Natural killer cell treated with Interleukin-12 subunit alpha and Interleukin-12 subunit beta and Interleukin-15 and Interleukin-18, amount 100 ng/mL, for 72 hours (primary cell): ENCODE data around the gene B3GLCT. TPM values are rescaled to one million over a fixed set of nuclear protein-coding genes. Genes with fewer than 3 reads are reported as not detected.

Experiments used
- ATAC-seq, 2 donors: fragments of 150-1000 bp; cut with Tn5 transposase in 1 of 2; sonication (Bioruptor Pico), chemical (Tn5 transposase) in 1 of 2; 2 replicates each; pipeline ENCODE4 v1.10.0; 2021
- DNase-seq: peaks from one replicate; pipeline ENCODE4 v3.0.0; 2022; ENCODE audit warnings: low spot score
- H3K27ac Mint-ChIP-seq, 2 donors: 1 replicate in 1 of 2; 2 replicates in 1 of 2; pipeline ENCODE4 v1.8.0; 2022; ENCODE audit warnings: mixed read lengths in 2 of 2, mild to moderate bottlenecking in 1 of 2, moderate library complexity in 1 of 2
- H3K27me3 Mint-ChIP-seq, 2 donors: 1 replicate in 1 of 2; 2 replicates in 1 of 2; pipeline ENCODE4 v1.8.0; 2022; ENCODE audit warnings: mixed read lengths in 2 of 2
- H3K36me3 Mint-ChIP-seq: one replicate; pipeline ENCODE4 v1.8.0; 2022; ENCODE audit warnings: mixed read lengths
- H3K4me1 Mint-ChIP-seq, 2 donors: 1 replicate in 1 of 2; 2 replicates in 1 of 2; pipeline ENCODE4 v1.8.0; 2022; ENCODE audit warnings: low read depth in 2 of 2, mixed read lengths in 2 of 2, mild to moderate bottlenecking in 1 of 2
- H3K4me3 Mint-ChIP-seq: one replicate; pipeline ENCODE4 v1.8.0; 2022; ENCODE audit warnings: mixed read lengths
- H3K9me3 Mint-ChIP-seq: 2 replicates; pipeline ENCODE4 v1.8.0; 2022; ENCODE audit warnings: mixed read lengths
- total RNA-seq, 2 donors: library from RNA; stranded (reverse); gene quantifications; one replicate each; pipeline ENCODE4 v1.2.3, GENCODE V29; 2022

The B3GLCT gene
- total RNA-seq, 2 donors from 2014 or later: 5.1 to 5.7 TPM

- ATAC-seq: no peak
- H3K9me3 Mint-ChIP-seq: no peaks in the 10 kb centered on the region
Measured at GRCh38 chr13:31374682-31375081, 174.9 kb downstream of the B3GLCT start.

GRCh38 chr13:31377946-31378345, 178.2 kb downstream of the B3GLCT start:
- H3K27ac Mint-ChIP-seq: no peak overlapping the region
- no peak overlapping the region for H3K4me3 Mint-ChIP-seq
- H3K9me3 Mint-ChIP-seq: no peaks in the 10 kb centered on the region
- peaks cover 20 to 21% of the 10 kb centered on the region in 2 donors for H3K27me3 Mint-ChIP-seq
- no peaks in the 10 kb centered on the region for H3K36me3 Mint-ChIP-seq
- H3K4me1 Mint-ChIP-seq: no peaks in the 10 kb centered on the region
- peak in 1 of 2 donors; percentile 6 for ATAC-seq
- no peak for DNase-seq

More at GRCh38 chr13:31374682-31375081, 174.9 kb downstream of the B3GLCT start:
- H3K4me3 Mint-ChIP-seq: no peak overlapping the region
- no peaks in the 10 kb centered on the region for H3K36me3 Mint-ChIP-seq
- H3K4me1 Mint-ChIP-seq: no peaks in the 10 kb centered on the region
- H3K27ac Mint-ChIP-seq: no peak overlapping the region
- no peak for DNase-seq
- peaks cover 24 to 29% of the 10 kb centered on the region in 2 donors for H3K27me3 Mint-ChIP-seq

GRCh38 chr13:31380715-31381114, 180.9 kb downstream of the B3GLCT start:
- H3K27me3 Mint-ChIP-seq: peaks cover 18 to 31% of the 10 kb centered on the region in 2 donors
- no peak for ATAC-seq
- no peak overlapping the region for H3K27ac Mint-ChIP-seq
- no peak overlapping the region for H3K4me3 Mint-ChIP-seq
- no peak for DNase-seq
- no peaks in the 10 kb centered on the region for H3K36me3 Mint-ChIP-seq
- no peaks in the 10 kb centered on the region for H3K4me1 Mint-ChIP-seq
- no peaks in the 10 kb centered on the region for H3K9me3 Mint-ChIP-seq

Other genes with a start within 250 kb of the B3GLCT start
- 100 to 1,000 TPM; 128 to 207 TPM for gene HSPH1, start 38.1 kb upstream of the B3GLCT start, total RNA-seq